Measurements from ENCODE around the gene NFILZ. TPM values are rescaled to one million over a fixed set of nuclear protein-coding genes. Genes with fewer than 3 reads are reported as not detected.
"Not testable (repeated sequence)": the region's sequence is repeated elsewhere in the genome, so short reads cannot be mapped to it uniquely, and the experiment has no call there.

NFILZ gene
- polyA plus RNA-seq, 4 donors = not detected

- peaks cover 0 to 9% (median 4%) of the 10 kb centered on the region in 3 donors for H3K27me3 ChIP-seq (ENCODE audit: control insufficient read depth in 3 of 3, insufficient read depth in 3 of 3, low read length in 3 of 3)
- WGBS, 3 donors = 40 to 58% (median 51%) methylated on average over 6 of the region's 6 CpGs
- H3K9me3 ChIP-seq (ENCODE audit: control insufficient read depth in 2 of 2, insufficient read depth in 1 of 2, low read depth in 1 of 2, low read length in 1 of 2) = no peaks in the 10 kb centered on the region
- H3K36me3 ChIP-seq (ENCODE audit: control insufficient read depth in 3 of 3, insufficient read depth in 2 of 3, low read depth in 1 of 3, low read length in 3 of 3) = no peaks in the 10 kb centered on the region
- H3K4me1 ChIP-seq (ENCODE audit: control insufficient read depth in 3 of 3, insufficient read depth in 2 of 3, low read depth in 1 of 3, low read length in 2 of 3) = peaks cover 0 to 3% (median 0%) of the 10 kb centered on the region in 3 donors
- DNase-seq (no peak), FAIRE-seq (no peak)
- H3K27ac ChIP-seq (ENCODE audit: low read depth in 1 of 3, low read length in 2 of 3) = no peak overlapping the region
- H3K4me3 ChIP-seq (ENCODE audit: low read depth in 1 of 3, low read length in 3 of 3) = no peak overlapping the region
These were observed 15.4 kb upstream of the NFILZ start for GRCh38 chr19:8615024-8615423.

- Histone ChIP-seq H3K4me1 (ENCODE audit: control insufficient read depth in 3 of 3, insufficient read depth in 2 of 3, low read depth in 1 of 3, low read length in 2 of 3) (peaks cover 0 to 3% (median 0%) of the 10 kb centered on the region in 3 donors), H3K4me3 (ENCODE audit: low read depth in 1 of 3, low read length in 3 of 3) (no peak overlapping the region), H3K9me3 (ENCODE audit: control insufficient read depth in 2 of 2, insufficient read depth in 1 of 2, low read depth in 1 of 2, low read length in 1 of 2) (no peaks in the 10 kb centered on the region), H3K36me3 (ENCODE audit: control insufficient read depth in 3 of 3, insufficient read depth in 2 of 3, low read depth in 1 of 3, low read length in 3 of 3) (no peaks in the 10 kb centered on the region), H3K27ac (ENCODE audit: low read depth in 1 of 3, low read length in 2 of 3) (no peak overlapping the region), H3K27me3 (ENCODE audit: control insufficient read depth in 3 of 3, insufficient read depth in 3 of 3, low read length in 3 of 3) (peaks cover 0 to 5% (median 0%) of the 10 kb centered on the region in 3 donors)
- WGBS, 3 donors = 32 to 37% (median 35%) methylated on average over 22 to 23 of the region's 23 CpGs
- peak; percentile 37 to 50 for DNase-seq
- no peak for FAIRE-seq
These were observed 14.4 kb upstream of the NFILZ start for GRCh38 chr19:8615813-8616596.

DNA sequence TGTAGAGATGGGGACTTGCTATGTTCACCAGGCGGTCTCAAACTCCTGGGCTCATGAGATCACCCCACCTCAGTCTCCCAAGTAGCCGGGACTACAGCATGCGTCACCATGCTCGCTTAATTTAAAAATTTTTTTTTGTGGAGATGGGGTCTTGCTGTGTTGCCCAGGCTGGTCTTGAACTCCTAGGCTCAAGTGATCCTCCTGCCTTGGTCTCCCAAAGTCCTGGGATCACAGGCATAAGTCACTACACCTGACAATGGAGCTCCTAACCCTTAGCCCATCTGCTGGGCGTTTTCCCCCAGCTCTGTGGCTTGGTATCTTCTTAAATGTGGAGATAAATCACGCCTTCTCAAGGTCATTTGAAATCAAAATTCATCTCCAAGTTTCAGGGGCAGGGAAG, 13.6 kb upstream of the NFILZ start:
- FAIRE-seq = no peak
- Histone ChIP-seq H3K27ac (ENCODE audit: low read depth in 1 of 3, low read length in 2 of 3) (no peak overlapping the region), H3K27me3 (ENCODE audit: control insufficient read depth in 3 of 3, insufficient read depth in 3 of 3, low read length in 3 of 3) (peaks cover 0 to under 1% (median 0%) of the 10 kb centered on the region in 3 donors), H3K36me3 (ENCODE audit: control insufficient read depth in 3 of 3, insufficient read depth in 2 of 3, low read depth in 1 of 3, low read length in 3 of 3) (no peaks in the 10 kb centered on the region), H3K9me3 (ENCODE audit: control insufficient read depth in 2 of 2, insufficient read depth in 1 of 2, low read depth in 1 of 2, low read length in 1 of 2) (no peaks in the 10 kb centered on the region), H3K4me1 (ENCODE audit: control insufficient read depth in 3 of 3, insufficient read depth in 2 of 3, low read depth in 1 of 3, low read length in 2 of 3) (peaks cover 0 to under 1% (median 0%) of the 10 kb centered on the region in 3 donors), H3K4me3 (ENCODE audit: low read depth in 1 of 3, low read length in 3 of 3) (no peak overlapping the region)
- WGBS, 3 donors = 67 to 80% (median 73%) methylated on average over 6 of the region's 6 CpGs
- DNase-seq = no peak

- not testable (repeated sequence) for DNase-seq; H3K36me3 ChIP-seq (ENCODE audit: control insufficient read depth in 3 of 3, insufficient read depth in 2 of 3, low read depth in 1 of 3, low read length in 3 of 3); FAIRE-seq; H3K4me1 ChIP-seq (ENCODE audit: control insufficient read depth in 3 of 3, insufficient read depth in 2 of 3, low read depth in 1 of 3, low read length in 2 of 3); H3K27me3 ChIP-seq (ENCODE audit: control insufficient read depth in 3 of 3, insufficient read depth in 3 of 3, low read length in 3 of 3); H3K4me3 ChIP-seq (ENCODE audit: low read depth in 1 of 3, low read length in 3 of 3); H3K9me3 ChIP-seq (ENCODE audit: control insufficient read depth in 2 of 2, insufficient read depth in 1 of 2, low read depth in 1 of 2, low read length in 1 of 2); H3K27ac ChIP-seq (ENCODE audit: low read depth in 1 of 3, low read length in 2 of 3)
- 58 to 71% (median 70%) methylated on average over 15 of the region's 15 CpGs for WGBS, 3 donors
These were observed 13.1 kb upstream of the NFILZ start for GRCh38 chr19:8617325-8617724.

GRCh38 chr19:8617984-8618383, 12.4 kb upstream of the NFILZ start:
- Histone ChIP-seq H3K36me3 (ENCODE audit: control insufficient read depth in 3 of 3, insufficient read depth in 2 of 3, low read depth in 1 of 3, low read length in 3 of 3) (no peaks in the 10 kb centered on the region), H3K4me1 (ENCODE audit: control insufficient read depth in 3 of 3, insufficient read depth in 2 of 3, low read depth in 1 of 3, low read length in 2 of 3) (no peaks in the 10 kb centered on the region), H3K9me3 (ENCODE audit: control insufficient read depth in 2 of 2, insufficient read depth in 1 of 2, low read depth in 1 of 2, low read length in 1 of 2) (no peaks in the 10 kb centered on the region), H3K27me3 (ENCODE audit: control insufficient read depth in 3 of 3, insufficient read depth in 3 of 3, low read length in 3 of 3) (no peaks in the 10 kb centered on the region), H3K27ac (ENCODE audit: low read depth in 1 of 3, low read length in 2 of 3) (no peak overlapping the region), H3K4me3 (ENCODE audit: low read depth in 1 of 3, low read length in 3 of 3) (no peak overlapping the region)
- DNase-seq (no peak), FAIRE-seq (no peak)
- WGBS, 3 donors = 69 to 82% (median 73%) methylated on average over 4 of the region's 4 CpGs

- no peaks in the 10 kb centered on the region for H3K27me3 ChIP-seq (ENCODE audit: control insufficient read depth in 3 of 3, insufficient read depth in 3 of 3, low read length in 3 of 3)
- no peak overlapping the region for H3K27ac ChIP-seq (ENCODE audit: low read depth in 1 of 3, low read length in 2 of 3)
- 35 to 62% (median 47%) methylated on average over 8 of the region's 8 CpGs for WGBS, 3 donors
- no peaks in the 10 kb centered on the region for H3K9me3 ChIP-seq (ENCODE audit: control insufficient read depth in 2 of 2, insufficient read depth in 1 of 2, low read depth in 1 of 2, low read length in 1 of 2)
- no peaks in the 10 kb centered on the region for H3K4me1 ChIP-seq (ENCODE audit: control insufficient read depth in 3 of 3, insufficient read depth in 2 of 3, low read depth in 1 of 3, low read length in 2 of 3)
- no peaks in the 10 kb centered on the region for H3K36me3 ChIP-seq (ENCODE audit: control insufficient read depth in 3 of 3, insufficient read depth in 2 of 3, low read depth in 1 of 3, low read length in 3 of 3)
- FAIRE-seq (no peak), DNase-seq (no peak)
- no peak overlapping the region for H3K4me3 ChIP-seq (ENCODE audit: low read depth in 1 of 3, low read length in 3 of 3)
These were observed 11.7 kb upstream of the NFILZ start for GRCh38 chr19:8618751-8619150.

- WGBS, 3 donors = 44 to 51% (median 47%) methylated on average over 4 of the region's 4 CpGs
- H3K27ac ChIP-seq (ENCODE audit: low read depth in 1 of 3, low read length in 2 of 3); H3K36me3 ChIP-seq (ENCODE audit: control insufficient read depth in 3 of 3, insufficient read depth in 2 of 3, low read depth in 1 of 3, low read length in 3 of 3); H3K9me3 ChIP-seq (ENCODE audit: control insufficient read depth in 2 of 2, insufficient read depth in 1 of 2, low read depth in 1 of 2, low read length in 1 of 2); FAIRE-seq; H3K4me3 ChIP-seq (ENCODE audit: low read depth in 1 of 3, low read length in 3 of 3); H3K27me3 ChIP-seq (ENCODE audit: control insufficient read depth in 3 of 3, insufficient read depth in 3 of 3, low read length in 3 of 3); H3K4me1 ChIP-seq (ENCODE audit: control insufficient read depth in 3 of 3, insufficient read depth in 2 of 3, low read depth in 1 of 3, low read length in 2 of 3); DNase-seq: not testable (repeated sequence)
These were observed 7.5 kb upstream of the NFILZ start for GRCh38 chr19:8622886-8623285.

DNA sequence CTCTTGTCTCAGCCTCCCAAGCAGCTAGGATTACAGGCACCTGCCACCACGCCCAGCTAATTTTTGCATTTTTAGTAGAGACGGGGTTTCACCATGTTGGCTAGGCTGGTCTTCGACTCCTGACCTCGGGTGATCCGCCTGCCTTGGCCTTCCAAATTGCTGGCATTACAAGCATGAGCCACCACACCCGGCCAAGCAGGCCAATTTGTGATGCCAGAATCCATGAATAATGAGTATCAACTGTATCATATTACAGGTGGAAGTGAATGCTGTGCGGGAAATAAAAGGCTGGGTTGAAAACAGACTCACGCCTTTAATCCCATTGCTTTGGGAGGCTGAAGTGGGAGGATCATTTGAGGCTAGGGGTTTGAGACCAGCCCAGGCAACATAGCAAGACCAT, 3.6 kb upstream of the NFILZ start:
- H3K9me3 ChIP-seq (ENCODE audit: control insufficient read depth in 2 of 2, insufficient read depth in 1 of 2, low read depth in 1 of 2, low read length in 1 of 2) = peaks cover 0 to 4% of the 10 kb centered on the region in 2 donors
- H3K27ac ChIP-seq (ENCODE audit: low read depth in 1 of 3, low read length in 2 of 3) = no peak overlapping the region
- H3K4me3 ChIP-seq (ENCODE audit: low read depth in 1 of 3, low read length in 3 of 3) = no peak overlapping the region
- no peaks in the 10 kb centered on the region for H3K36me3 ChIP-seq (ENCODE audit: control insufficient read depth in 3 of 3, insufficient read depth in 2 of 3, low read depth in 1 of 3, low read length in 3 of 3)
- FAIRE-seq (no peak), DNase-seq (no peak)
- WGBS, 3 donors = 77 to 83% (median 78%) methylated on average over 8 of the region's 8 CpGs
- no peaks in the 10 kb centered on the region for H3K4me1 ChIP-seq (ENCODE audit: control insufficient read depth in 3 of 3, insufficient read depth in 2 of 3, low read depth in 1 of 3, low read length in 2 of 3)
- no peaks in the 10 kb centered on the region for H3K27me3 ChIP-seq (ENCODE audit: control insufficient read depth in 3 of 3, insufficient read depth in 3 of 3, low read length in 3 of 3)

GRCh38 chr19:8629184-8629583, 1.2 kb upstream of the NFILZ start:
- FAIRE-seq = no peak
- 58 to 77% (median 71%) methylated on average over 2 of the region's 2 CpGs for WGBS, 3 donors
- no peak overlapping the region for H3K4me3 ChIP-seq (ENCODE audit: low read depth in 1 of 3, low read length in 3 of 3)

More at GRCh38 chr19:8629184-8629583, 1.2 kb upstream of the NFILZ start:
- peaks cover 0 to 4% of the 10 kb centered on the region in 2 donors for H3K9me3 ChIP-seq (ENCODE audit: control insufficient read depth in 2 of 2, insufficient read depth in 1 of 2, low read depth in 1 of 2, low read length in 1 of 2)
- no peak overlapping the region for H3K27ac ChIP-seq (ENCODE audit: low read depth in 1 of 3, low read length in 2 of 3)
- DNase-seq = no peak
- no peaks in the 10 kb centered on the region for H3K27me3 ChIP-seq (ENCODE audit: control insufficient read depth in 3 of 3, insufficient read depth in 3 of 3, low read length in 3 of 3)
- H3K36me3 ChIP-seq (ENCODE audit: control insufficient read depth in 3 of 3, insufficient read depth in 2 of 3, low read depth in 1 of 3, low read length in 3 of 3) = no peaks in the 10 kb centered on the region
- no peaks in the 10 kb centered on the region for H3K4me1 ChIP-seq (ENCODE audit: control insufficient read depth in 3 of 3, insufficient read depth in 2 of 3, low read depth in 1 of 3, low read length in 2 of 3)

Data from small intestine (tissue), 7 donors.